ENCODE measurements around the gene HTR7.

- TF ChIP-seq CTCF (conservative IDR thresholded peaks at IDR 0.05; ENCODE audit: low read depth, low read length) (no peak), EZH2 (IDR thresholded peaks at IDR 0.05; ENCODE audit: borderline replicate concordance, low read depth, low read length, poor library complexity, severe bottlenecking) (no peak)
Measured at GRCh38 chr10:90804354-90804753, 53.5 kb downstream of the HTR7 start.

Measured in A673 (cell line).